HG03196 (cell line): ENCODE data around the gene PLSCR4.

Experiments
- ATAC-seq: cut with Tn5 transposase; IDR thresholded peaks from one replicate; pipeline ENCODE4 v1.9.1; 2021; ENCODE audit not compliant: unreplicated experiment

The PLSCR4 gene

DNA sequence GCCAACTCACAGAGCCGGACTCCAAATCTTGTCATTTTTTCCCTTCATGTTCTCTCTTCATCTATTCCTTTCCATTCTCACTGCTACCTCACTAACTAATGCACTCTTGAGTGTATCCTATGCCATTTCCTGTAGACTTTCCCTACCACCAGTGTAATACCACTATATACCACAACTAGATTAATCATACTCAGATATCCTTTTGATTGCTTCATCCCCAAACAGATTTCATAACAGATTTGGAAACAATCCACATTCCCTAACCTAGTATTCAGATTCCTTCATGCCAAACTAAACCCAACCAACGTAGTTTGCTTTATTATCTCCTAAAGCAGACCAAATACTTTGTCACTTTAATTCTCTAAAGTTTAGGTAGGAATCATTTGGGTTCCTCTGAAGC lies 87.3 kb downstream of the PLSCR4 start:
- no peak for ATAC-seq

DNA sequence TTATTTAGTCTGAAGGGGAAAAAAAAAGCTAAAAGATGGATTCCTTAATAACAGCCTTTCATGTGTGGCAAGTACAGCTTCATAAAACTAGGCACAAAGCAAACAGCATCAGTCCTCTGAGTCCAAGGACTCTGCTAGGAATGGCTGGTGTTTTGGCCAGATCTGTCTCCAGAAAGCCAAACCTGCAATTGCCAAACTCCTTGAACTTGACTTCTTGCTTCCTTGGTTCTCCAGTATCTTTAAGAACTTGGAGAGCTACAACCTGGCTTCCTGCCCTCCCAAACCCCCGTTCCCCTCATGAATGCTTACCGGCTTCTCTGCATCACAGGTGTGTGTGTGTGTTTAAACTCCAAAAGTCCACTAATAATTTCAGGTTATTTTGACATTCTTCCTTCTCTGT lies 88.3 kb downstream of the PLSCR4 start:
- no peak for ATAC-seq

DNA sequence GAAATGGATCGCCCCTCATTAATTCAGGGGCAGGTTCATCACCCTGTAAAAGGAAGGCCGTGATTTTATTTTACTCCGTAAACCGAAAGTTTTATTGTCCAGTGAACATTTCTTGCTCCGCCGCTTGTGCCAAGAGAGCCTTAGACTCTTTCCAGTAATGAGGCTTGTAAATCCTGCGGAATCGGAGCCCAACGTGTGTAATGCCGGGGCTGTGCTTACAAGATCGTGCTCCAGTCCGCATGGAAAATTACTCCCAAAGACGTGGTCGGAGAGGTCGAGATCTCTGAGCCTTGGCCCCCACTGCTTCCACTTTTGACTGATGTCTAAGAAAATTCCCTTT lies 89.3 kb downstream of the PLSCR4 start:
- no peak for ATAC-seq

DNA sequence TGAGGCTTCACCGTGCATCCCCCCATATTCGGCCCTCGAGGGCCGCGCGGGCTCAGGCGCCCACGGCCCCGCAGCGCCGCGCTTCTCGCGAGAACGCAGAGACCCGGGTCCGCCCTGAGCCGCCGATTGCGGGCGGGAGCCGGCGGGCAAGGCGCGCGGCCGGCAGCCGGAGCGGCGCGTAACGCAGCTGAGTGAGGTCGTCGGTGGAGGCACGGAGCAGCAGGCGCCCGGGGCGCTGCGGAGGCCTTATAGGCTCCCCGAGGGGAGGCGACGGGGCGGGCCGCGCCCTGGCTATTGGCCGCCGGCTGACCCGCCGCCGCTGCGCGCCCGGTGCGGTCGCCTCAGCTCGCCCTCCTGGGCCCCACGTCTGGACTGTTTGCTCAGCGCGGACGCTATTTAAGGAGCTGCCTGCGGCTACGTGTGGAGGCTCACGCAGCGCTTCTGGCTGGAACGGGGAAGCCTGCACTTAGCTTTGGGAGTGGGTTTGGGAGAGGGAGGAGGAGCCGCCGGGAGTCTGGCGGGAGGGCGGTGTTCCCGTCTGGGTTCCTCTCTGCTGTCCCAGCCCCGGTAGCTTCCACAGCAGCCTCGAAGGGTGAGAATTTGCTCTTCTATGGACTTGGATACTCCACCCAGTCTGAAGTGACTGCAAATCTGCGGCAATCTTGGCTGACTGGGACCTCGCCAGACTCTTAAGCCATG lies 89.8 kb downstream of the PLSCR4 start, which contains the start of gene PLOD2:
TSS of gene PLOD2 (minus strand) at position 221 of the 699 bp plus-strand sequence. CDS start at position 26, 195 bp downstream.
- peak; percentile 67 for ATAC-seq

DNA sequence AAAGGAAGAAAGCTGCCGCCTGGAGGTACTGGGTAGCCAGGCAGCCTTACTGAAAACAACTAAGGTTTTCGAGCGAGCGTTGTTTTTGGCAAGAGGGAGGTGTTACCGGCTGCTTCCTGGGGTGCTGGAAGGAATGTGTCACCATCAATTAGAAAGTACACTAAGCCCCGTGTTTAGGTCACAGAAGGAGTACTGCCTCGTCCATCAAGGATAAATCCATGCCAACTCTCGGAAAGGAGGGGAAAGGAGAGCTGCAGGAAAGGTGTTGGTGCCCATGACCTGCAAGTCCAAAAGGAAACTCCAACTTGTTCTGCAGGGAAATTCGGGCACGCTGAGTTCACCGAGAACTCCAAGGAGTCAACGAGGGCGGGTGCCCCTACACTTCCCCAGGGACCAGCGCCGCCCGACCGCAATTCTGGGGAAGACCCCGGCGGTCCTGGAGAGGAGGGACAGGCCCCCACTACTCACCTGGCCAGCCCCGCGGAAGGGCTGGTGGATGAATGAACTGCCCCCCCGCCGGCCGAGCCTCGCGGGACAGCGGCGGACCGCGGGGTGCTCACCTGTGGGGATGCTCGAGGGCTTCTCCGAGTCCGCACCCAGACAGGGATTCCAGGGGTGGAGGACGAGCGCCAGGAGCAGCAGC lies 90.5 kb downstream of the PLSCR4 start:
- peak; percentile 33 for ATAC-seq

DNA sequence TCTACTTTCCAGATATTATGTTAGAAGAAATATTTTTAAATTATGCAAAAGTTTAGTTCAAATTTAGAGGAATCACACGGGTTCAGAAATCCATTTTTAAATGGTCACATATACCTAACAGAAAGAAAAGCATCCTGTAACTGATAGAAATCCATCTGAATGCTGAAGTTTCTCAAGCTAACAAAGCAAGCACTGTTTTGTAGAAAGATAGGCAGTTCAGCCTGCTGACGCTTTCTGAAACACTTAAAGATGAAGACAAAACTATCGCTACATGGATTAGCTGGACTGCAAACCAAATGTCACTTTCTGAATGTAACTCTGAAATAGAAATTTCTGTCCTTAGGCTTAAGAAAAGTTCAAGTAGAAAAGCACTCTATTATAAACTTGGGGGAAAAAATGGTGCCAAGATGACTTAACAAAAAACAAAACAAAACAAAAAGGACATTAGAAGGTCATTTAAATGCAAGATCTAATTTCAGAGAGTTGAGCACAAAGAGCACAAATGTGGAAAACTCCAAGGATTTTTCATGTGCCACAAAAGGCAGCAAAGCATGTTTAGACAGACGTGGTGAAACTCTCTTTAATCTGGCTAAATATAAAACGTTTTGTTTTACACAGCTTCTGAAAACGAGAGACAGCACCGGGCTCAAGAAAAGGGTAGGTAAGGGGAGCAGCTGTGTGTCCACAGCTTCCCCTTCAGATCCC lies 91.1 kb downstream of the PLSCR4 start:
- ATAC-seq, result no peak

DNA sequence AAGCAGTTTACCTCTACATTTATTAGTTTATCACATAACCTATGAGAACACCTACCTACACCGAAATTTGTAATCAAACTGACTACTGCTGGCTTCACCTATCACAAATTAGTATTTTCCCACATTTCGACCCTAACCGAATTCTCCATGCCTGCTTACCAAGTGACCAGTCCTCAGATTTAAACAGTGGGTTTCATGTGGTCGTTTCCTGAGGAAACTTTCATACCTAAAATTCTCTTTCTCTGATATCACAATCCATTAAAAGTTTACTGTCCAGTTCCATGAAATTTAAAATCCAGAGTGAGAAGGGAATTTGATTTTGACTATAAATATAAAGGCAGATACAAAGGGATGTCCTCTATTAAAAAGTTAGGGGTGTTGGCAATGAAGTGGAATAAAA lies 91.9 kb downstream of the PLSCR4 start:
- no peak for ATAC-seq

DNA sequence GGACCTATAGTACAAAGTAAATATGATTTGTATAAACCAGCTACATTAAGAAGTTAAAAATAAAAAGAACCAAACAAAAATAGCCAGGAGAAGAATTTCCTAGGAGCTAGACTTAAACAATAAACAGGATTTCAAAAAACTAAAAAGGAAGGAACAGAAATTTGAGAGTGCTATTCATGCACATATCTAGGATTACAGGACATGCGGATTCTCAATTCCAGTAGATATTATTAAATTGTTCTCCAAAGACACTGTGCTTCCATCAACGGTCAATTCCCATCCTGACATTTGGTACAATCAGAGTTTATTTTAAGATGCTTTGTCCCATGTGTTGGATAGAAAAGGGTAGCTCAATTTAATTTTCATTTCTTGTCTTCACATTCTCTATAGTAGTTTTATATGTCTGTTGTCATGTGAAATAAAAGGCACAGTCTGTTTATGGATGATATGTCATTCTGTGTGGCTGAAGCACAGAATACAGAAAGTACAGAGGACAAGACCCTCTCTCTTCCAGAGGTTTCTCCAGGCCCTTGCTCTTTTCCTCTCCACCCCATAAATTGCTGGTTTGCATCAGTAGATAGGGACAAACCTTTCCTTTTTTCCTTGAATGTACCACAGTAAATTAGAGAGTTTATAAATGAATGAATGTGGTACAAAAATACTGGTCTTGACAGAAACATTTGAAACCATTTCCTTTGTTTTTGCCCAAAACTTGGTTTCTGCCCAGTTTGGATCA lies 93.4 kb downstream of the PLSCR4 start:
- ATAC-seq, result no peak

DNA sequence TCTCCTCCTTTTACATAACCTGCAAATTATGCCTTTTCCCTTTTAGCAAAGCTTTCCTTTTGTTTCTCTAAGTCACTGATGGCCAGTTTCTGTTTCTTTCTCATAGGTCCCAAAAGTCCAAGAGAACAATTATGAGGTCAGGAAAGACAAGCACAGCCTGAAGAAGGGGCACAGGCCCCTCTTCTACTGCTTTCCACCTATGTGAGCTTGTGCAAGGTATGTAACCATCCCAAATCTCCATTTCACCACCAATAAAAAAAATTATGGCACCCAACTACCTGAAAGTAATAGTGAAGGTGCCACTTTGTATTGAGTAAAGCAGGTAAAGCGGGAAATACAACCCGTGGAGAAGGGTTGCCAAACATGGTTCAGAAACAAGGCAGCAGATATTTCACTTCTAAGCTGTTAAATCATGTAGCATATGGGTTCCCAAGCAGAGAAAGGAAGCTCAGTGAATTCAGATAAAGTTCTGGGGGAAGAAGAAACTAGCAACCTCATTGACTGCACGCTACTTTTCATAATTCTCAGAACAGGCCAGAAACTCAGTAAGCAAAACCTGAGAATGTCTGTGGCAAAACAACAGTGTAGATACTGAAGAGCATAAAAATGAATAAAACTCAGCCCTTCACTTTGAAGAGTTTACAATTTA lies 94.1 kb downstream of the PLSCR4 start:
- no peak for ATAC-seq

DNA sequence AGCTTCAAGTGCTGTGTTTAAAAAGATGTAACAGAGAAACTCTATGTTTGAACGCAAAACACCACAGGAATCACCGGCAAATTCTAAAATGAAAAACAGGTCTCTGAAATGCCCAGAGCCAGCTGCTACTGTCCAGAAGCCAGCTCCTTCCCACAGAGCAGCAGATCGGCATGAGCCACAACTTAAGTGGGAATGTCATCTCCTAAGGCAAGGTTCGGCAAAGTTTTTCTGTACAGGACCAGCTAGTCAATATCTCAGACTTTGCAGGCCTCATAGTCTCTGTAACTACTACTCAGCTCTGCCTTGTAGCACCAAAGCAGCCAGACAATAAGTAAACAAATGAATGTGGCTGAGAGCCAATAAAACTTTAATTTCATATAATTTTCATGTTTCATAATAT lies 94.8 kb downstream of the PLSCR4 start:
- ATAC-seq, result no peak

DNA sequence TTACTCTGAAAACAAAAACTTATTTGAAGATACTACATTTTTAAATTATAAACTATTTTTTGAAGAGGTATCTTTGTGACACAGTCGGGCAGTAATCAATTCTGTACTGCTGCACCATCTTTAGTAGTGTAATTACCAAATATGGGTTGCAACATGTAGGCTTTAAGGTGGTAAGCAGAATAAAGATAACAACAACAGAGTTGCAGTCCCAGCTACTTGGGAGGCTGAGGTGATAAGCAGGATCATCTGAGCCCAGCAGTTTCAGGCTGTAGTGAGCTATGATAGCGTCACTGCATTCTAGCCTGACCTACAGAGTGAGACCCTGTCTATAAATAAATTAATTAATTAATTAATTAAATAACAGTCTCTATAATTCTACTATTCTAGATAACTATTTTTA lies 95.9 kb downstream of the PLSCR4 start:
- ATAC-seq, result no peak

DNA sequence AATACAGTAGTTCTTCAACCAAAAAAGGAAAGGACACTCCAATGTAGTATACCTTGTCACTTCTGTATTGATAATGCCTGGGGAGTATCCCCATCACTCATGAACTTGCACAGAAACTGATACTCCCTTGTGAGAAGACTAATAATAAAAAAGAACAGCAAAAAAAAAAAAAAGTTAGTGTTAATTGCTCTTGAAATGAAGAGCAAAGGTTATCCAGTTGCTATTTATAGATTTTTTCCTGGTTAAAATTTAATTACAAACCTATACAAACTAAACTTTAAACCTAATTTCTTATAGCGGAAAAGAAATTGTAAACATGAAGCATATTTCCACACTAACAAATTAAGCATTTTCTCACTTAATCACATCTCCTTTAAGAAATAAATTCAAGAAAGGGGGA lies 96.6 kb downstream of the PLSCR4 start:
- no peak for ATAC-seq

DNA sequence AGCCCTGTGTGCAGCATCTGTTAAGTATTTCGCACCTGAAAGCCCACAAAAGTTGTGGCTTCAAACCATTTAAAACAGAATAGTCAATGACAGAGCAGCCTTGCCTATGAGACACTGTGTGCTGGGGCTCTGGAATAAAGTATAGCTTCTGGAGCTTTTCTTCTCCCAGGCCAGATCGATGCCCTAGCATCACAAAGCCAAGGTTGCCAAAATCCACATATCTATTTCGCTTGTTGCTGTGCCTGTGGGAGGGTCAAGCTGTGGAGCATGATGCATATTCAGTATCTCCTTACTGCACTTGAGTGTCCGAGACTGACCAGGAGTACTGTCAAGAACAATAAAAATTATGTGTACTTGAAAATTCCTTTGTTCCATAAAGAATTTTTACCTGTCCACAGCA lies 97.5 kb downstream of the PLSCR4 start:
- ATAC-seq, result no peak

DNA sequence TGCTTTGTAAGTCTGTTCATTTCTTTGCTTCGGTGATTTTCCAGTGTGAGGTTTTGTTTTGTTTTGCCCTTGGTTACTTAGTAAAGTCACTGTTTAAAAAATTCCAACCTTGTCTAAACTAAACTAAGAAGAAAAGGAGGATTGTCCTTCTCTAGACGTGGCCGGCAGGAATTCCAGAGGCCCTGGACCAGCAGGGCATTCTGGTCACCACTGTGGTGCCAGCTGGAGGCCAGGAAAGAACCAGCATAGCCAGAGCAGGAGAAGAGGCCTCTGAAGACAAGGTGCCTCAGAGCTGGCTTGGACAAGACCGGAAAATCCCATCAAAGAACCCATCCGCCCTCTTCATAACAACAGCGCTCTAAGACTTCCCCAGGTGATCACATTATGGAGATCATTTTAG lies 98.1 kb downstream of the PLSCR4 start:
- ATAC-seq, result no peak

DNA sequence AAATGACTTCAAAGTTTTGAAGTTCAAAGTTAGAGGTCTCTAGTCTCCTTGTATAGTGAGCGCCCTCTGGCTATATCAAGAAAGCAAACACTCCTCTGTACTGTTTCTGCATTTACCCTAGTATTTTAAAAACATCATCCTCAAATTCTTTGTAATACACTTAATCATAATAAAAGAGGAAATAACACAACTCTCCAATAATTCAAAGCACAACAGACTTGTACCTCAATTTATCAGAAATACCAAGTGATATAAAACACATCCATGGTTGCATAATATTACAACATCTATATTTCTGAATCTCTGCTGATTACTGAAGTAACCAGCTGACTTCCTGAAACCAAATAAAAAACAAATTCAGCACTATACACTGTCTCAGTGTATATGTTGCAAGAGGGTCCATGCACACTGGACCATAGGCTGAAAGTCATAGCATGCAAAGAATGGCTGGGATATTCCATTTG lies 102.4 kb downstream of the PLSCR4 start:
- ATAC-seq, result no peak

DNA sequence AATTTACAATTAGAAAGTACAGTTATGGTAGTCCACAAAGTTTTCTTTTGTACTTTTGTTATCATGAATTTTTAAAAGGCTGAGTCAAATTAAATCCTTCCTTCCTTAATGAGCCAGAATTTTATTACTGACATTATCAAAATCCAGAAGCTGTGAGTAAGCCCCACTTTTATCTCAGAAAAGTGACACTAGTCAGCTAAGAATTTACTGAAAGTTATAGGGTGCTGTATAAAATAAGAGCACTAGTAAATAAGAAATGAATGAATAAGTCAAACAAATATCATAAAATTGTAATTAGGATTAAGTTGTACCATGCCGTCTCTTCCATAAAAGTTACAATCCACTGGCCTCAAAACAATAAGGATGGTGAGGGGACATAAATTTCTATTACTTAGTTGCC lies 105.3 kb downstream of the PLSCR4 start:
- no peak for ATAC-seq

DNA sequence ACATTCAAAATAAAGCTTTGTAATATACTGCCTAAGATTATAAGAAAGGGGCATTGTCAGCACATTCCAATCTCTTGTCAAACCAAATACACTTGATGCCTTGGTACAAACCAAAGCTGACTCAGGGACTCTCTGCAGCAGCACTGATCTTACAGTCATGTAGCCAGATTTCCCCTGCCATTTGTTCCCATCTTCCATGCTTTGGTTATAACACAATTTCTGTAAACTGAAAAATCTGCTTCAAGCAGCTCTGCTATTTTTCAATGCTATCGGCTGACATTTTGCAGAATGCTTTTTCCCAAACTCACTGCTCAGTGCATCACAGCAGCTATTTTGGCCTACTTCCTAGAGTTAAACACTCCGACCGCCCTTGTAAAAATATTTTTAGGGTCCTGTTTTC lies 108.1 kb downstream of the PLSCR4 start:
- ATAC-seq, result no peak
